LNCAP (cell line): ENCODE data around the gene GOLGA6D.

ENCODE experiments used
- CTCF ChIP-seq: fragments of 450-650 bp; IDR thresholded peaks from 2 replicates; pipeline ENCODE4 v1.5.1; 2017; ENCODE audit warnings: mild to moderate bottlenecking

GOLGA6D gene

GRCh38 chr15:75342221-75342620, 59.6 kb downstream of the GOLGA6D start:
- TF ChIP-seq CTCF = no peak
